H1 (cell line): ENCODE results near the gene ADORA1. TPM values are rescaled to one million over a fixed set of nuclear protein-coding genes. Genes with fewer than 3 reads are reported as not detected.

ENCODE experiments used
- CTCF ChIA-PET: fragments of 300-600 bp; sonication (Branson Sonifier 250); formaldehyde crosslinking; loops from one replicate; lab custom pipeline; 2021; ENCODE audit not compliant: partially characterized antibody; lab: Charles Lee
- POLR2A ChIA-PET: fragments of 300-600 bp; sonication (Branson Sonifier 250); formaldehyde crosslinking; loops from one replicate; lab custom pipeline; 2021; ENCODE audit warnings: inconsistent platforms; ENCODE audit not compliant: partially characterized antibody; lab: Charles Lee
- DNase-seq, 2 experiments: peaks; one replicate each; pipeline versions ENCODE4 v3.0.0 to v3.0.0-alpha.2; 2010 to 2022; ENCODE audit warnings: low spot score in 2 of 2, low read depth in 1 of 2, mixed read lengths in 1 of 2
- FAIRE-seq: peaks from 2 replicates; lab custom pipeline; 2011; peaks lifted over from hg19 to GRCh38; lab: Jason Lieb, UNC
- H2AFZ ChIP-seq: 2 replicates; pipeline ENCODE4 v1.8.1; 2012; ENCODE audit warnings: low read length, inconsistent platforms
- H2AK5ac ChIP-seq: 2 replicates; pipeline ENCODE4 v1.6.1; 2013; ENCODE audit warnings: low read depth, low read length
- H2BK120ac ChIP-seq: replicated peaks from 2 replicates; pipeline ENCODE3; 2013; ENCODE audit warnings: low read depth, low read length, inconsistent platforms
- H2BK12ac ChIP-seq: 2 replicates; pipeline ENCODE4 v1.6.1; 2013; ENCODE audit warnings: low read depth, low read length
- H2BK15ac ChIP-seq: 2 replicates; pipeline ENCODE4 v1.6.1; 2013; ENCODE audit warnings: low read length
- H2BK20ac ChIP-seq: 2 replicates; pipeline ENCODE4 v1.6.1; 2013; ENCODE audit warnings: low read length
- H2BK5ac ChIP-seq: 2 replicates; pipeline ENCODE4 v1.6.1; 2013; ENCODE audit warnings: low read depth, low read length
- H3K14ac ChIP-seq: 2 replicates; pipeline ENCODE4 v1.6.1; 2013; ENCODE audit warnings: inconsistent platforms; ENCODE audit not compliant: insufficient read length
- H3K18ac ChIP-seq: 2 replicates; pipeline ENCODE4 v1.6.1; 2013; ENCODE audit warnings: low read length; ENCODE audit errors: extremely low read depth
- H3K23ac ChIP-seq: 2 replicates; pipeline ENCODE4 v1.6.1; 2013; ENCODE audit warnings: inconsistent platforms; ENCODE audit not compliant: insufficient read length
- H3K23me2 ChIP-seq: 2 replicates; pipeline ENCODE4 v1.6.1; 2013; ENCODE audit warnings: low read depth, low read length
- H3K27ac ChIP-seq: 2 replicates; pipeline ENCODE4 v1.6.1; 2011; ENCODE audit warnings: low read depth, low read length, inconsistent platforms
- H3K27me3 ChIP-seq, 4 experiments: replicated peaks in 1 of 4; 1 replicate in 1 of 4; 2 replicates in 3 of 4; pipeline versions ENCODE4 v1.6.1 to v1.8.1; 2011 to 2013; ENCODE audit warnings: low read length in 3 of 4, mild to moderate bottlenecking in 3 of 4, inconsistent platforms in 2 of 4, mixed read lengths in 2 of 4, moderate library complexity in 1 of 4; ENCODE audit not compliant: control insufficient read depth in 3 of 4, insufficient read depth in 3 of 4; ENCODE audit errors: extremely low read depth in 1 of 4
- H3K36me3 ChIP-seq, 4 experiments: 2 replicates each; pipeline versions ENCODE4 v1.6.1 to v1.8.1; 2011 to 2013; ENCODE audit warnings: mild to moderate bottlenecking in 4 of 4, low read length in 3 of 4, moderate library complexity in 2 of 4, control low read depth in 1 of 4, inconsistent platforms in 1 of 4; ENCODE audit not compliant: insufficient read depth in 4 of 4, control insufficient read depth in 2 of 4
- H3K4ac ChIP-seq: replicated peaks from 2 replicates; pipeline ENCODE3; 2013; ENCODE audit warnings: low read length, low read depth, mixed read lengths, inconsistent platforms; ENCODE audit not compliant: insufficient read length
- H3K4me1 ChIP-seq, 4 experiments: replicated peaks in 1 of 4; 1 replicate in 1 of 4; 2 replicates in 3 of 4; pipeline versions ENCODE4 v1.6.1 to v1.8.1; 2011 to 2013; ENCODE audit warnings: low read length in 3 of 4, inconsistent platforms in 2 of 4, mixed read lengths in 1 of 4; ENCODE audit not compliant: insufficient read depth in 4 of 4, control insufficient read depth in 3 of 4
- H3K4me2 ChIP-seq, 2 experiments: 2 replicates each; pipeline versions ENCODE4 v1.6.1 to v1.8.1; 2011 to 2013; ENCODE audit warnings: low read depth in 2 of 2, low read length in 2 of 2, control low read depth in 1 of 2, inconsistent platforms in 1 of 2, mild to moderate bottlenecking in 1 of 2; ENCODE audit not compliant: insufficient read depth in 1 of 2
- H3K4me3 ChIP-seq, 4 experiments: fragments of 200-600, 300-600 bp in 1 of 4; sonication (generic), shearing (Covaris generic), sonication (Bioruptor Twin) in 1 of 4; 2 replicates each; pipeline versions ENCODE4 v1.5.1 to v1.8.1; 2011 to 2016; ENCODE audit warnings: low read length in 4 of 4, low read depth in 3 of 4, control low read depth in 2 of 4, inconsistent platforms in 2 of 4, mild to moderate bottlenecking in 2 of 4, mixed read lengths in 1 of 4, moderate library complexity in 1 of 4; ENCODE audit not compliant: insufficient read depth in 2 of 4; ENCODE audit errors: extremely low read depth in 1 of 4
- H3K56ac ChIP-seq: replicated peaks from 2 replicates; pipeline ENCODE3; 2013; ENCODE audit warnings: low read depth, mild to moderate bottlenecking, mixed read lengths, low read length, inconsistent platforms; ENCODE audit not compliant: insufficient read length
- H3K79me1 ChIP-seq: 2 replicates; pipeline ENCODE4 v1.6.1; 2013; ENCODE audit warnings: low read depth, low read length, control low read depth
- H3K79me2 ChIP-seq, 2 experiments: 2 replicates each; pipeline versions ENCODE4 v1.6.1 to v1.8.1; 2012 to 2013; ENCODE audit warnings: low read length in 2 of 2, mild to moderate bottlenecking in 2 of 2, inconsistent platforms in 1 of 2; ENCODE audit not compliant: insufficient read depth in 2 of 2, control insufficient read depth in 1 of 2
- H3K9ac ChIP-seq, 4 experiments: replicated peaks in 1 of 4; 1 replicate in 1 of 4; 2 replicates in 3 of 4; pipeline versions ENCODE4 v1.6.1 to v1.8.1; 2011 to 2013; ENCODE audit warnings: low read depth in 3 of 4, low read length in 3 of 4, control low read depth in 2 of 4, mild to moderate bottlenecking in 2 of 4, moderate library complexity in 2 of 4, inconsistent platforms in 1 of 4; ENCODE audit errors: extremely low read depth in 1 of 4
- H3K9me3 ChIP-seq, 2 experiments: 2 replicates each; pipeline versions ENCODE4 v1.6.1 to v1.8.1; 2012 to 2013; ENCODE audit warnings: mild to moderate bottlenecking in 2 of 2, moderate library complexity in 2 of 2, control low read depth in 1 of 2, inconsistent platforms in 1 of 2, low read depth in 1 of 2, low read length in 1 of 2, mixed read lengths in 1 of 2; ENCODE audit not compliant: insufficient read depth in 2 of 2
- H4K20me1 ChIP-seq, 2 experiments: replicated peaks in 1 of 2; 2 replicates each; pipeline versions ENCODE3 to v1.8.1; 2011 to 2013; ENCODE audit warnings: inconsistent platforms in 2 of 2, low read length in 2 of 2, mild to moderate bottlenecking in 1 of 2; ENCODE audit not compliant: insufficient read depth in 2 of 2, control insufficient read depth in 1 of 2
- H4K5ac ChIP-seq: 2 replicates; pipeline ENCODE4 v1.6.1; 2013; ENCODE audit warnings: low read length, low read depth, mixed read lengths, inconsistent platforms; ENCODE audit not compliant: insufficient read length
- H4K8ac ChIP-seq: 2 replicates; pipeline ENCODE4 v1.8.0; 2013; ENCODE audit warnings: mild to moderate bottlenecking, moderate library complexity, low read length, inconsistent platforms; ENCODE audit not compliant: insufficient read depth; ENCODE audit errors: extremely low read depth
- H4K91ac ChIP-seq: replicated peaks from 2 replicates; pipeline ENCODE3; 2013; ENCODE audit warnings: low read length, mixed read lengths, inconsistent platforms; ENCODE audit not compliant: insufficient read length
- BACH1 ChIP-seq: IDR thresholded peaks from 2 replicates; pipeline ENCODE4 v1.6.1; 2012; ENCODE audit warnings: low read length, improper control_type of control experiment
- MAX ChIP-seq: IDR thresholded peaks from 2 replicates; pipeline ENCODE4 v1.6.1; 2012; ENCODE audit warnings: inconsistent platforms
- RNF2 ChIP-seq: fragments of 200-900, 300-1000 bp; sonication (generic); IDR thresholded peaks from 2 replicates; pipeline ENCODE4 v1.7.1; 2016; ENCODE audit warnings: borderline replicate concordance, low read depth, mild to moderate bottlenecking, antibody characterized with exemption, low read length; ENCODE audit not compliant: poor library complexity, severe bottlenecking; ENCODE audit errors: missing control alignments
- SIRT6 ChIP-seq: IDR thresholded peaks from one replicate; pipeline ENCODE4 v1.7.1; 2012; ENCODE audit warnings: low read length, inconsistent platforms
- WGBS, 2 experiments: shearing (Covaris generic) in 1 of 2; methylation state at CpG; one replicate each; pipeline versions ENCODE4 v1.1.6 to v1.1.7; 2013 to 2015; ENCODE audit warnings: low lambda C conversion rate in 2 of 2, mixed read lengths in 2 of 2, inconsistent platforms in 1 of 2, low coverage in 1 of 2, missing lambda C conversion rate in 1 of 2; ENCODE audit not compliant: insufficient replicate concordance in 2 of 2, insufficient coverage in 1 of 2, insufficient read length in 1 of 2; ENCODE audit errors: extremely low coverage in 1 of 2, missing lambda C conversion rate in 1 of 2; 5-methylcytosine and 5-hydroxymethylcytosine counted together
- polyA plus RNA-seq, 7 experiments: library from polyadenylated mRNA; depleted of rRNA in 3 of 7; stranded (reverse) in 5 of 7; unstranded in 2 of 7; fragments of >200 nt in 5 of 7; fragments of 200-250 nt in 2 of 7; gene quantifications; 1 replicate in 5 of 7; 2 replicates in 1 of 7; 4 replicates in 1 of 7; pipeline versions ENCODE4 v1.2.1 to v1.2.3, GENCODE V29; 2011 to 2013; ENCODE audit warnings: missing spikeins in 2 of 7, mixed read lengths in 2 of 7
- total RNA-seq: library from RNA; stranded (reverse); fragmentation: NEBNext Ultra II Directional; extraction: Animal tissue kit (Norgen Biotek cat#: 25700); gene quantifications from 2 replicates; pipeline ENCODE4 v1.2.1, GENCODE V29; 2021

The ADORA1 gene
- total and polyA plus RNA-seq, 2 of the 8 experiments (the other 6 are each of a cell fraction or from before 2014, with no cell fraction given): 3.3 to 6.7 TPM

GRCh38 chr1:203151362-203152157, 24.0 kb downstream of the ADORA1 start:
- Histone ChIP-seq H3K9ac (no peak overlapping the region), H2BK120ac (no peak overlapping the region), H3K56ac (no peak overlapping the region), H3K27me3 (no peaks in the 10 kb centered on the region), H3K79me2 (no peaks in the 10 kb centered on the region), H3K36me3 (no peaks in the 10 kb centered on the region), H2BK5ac (no peak overlapping the region), H4K8ac (no peak overlapping the region), H2BK20ac (peak overlapping the region; percentile 25; the same call in 1 of the 2 replicates), H2AK5ac (peak overlapping the region; percentile 14; the same call in 1 of the 2 replicates), H3K23me2 (no peaks in the 10 kb centered on the region)
- CTCF ChIA-PET: interaction anchor here (0.8 to 49.1 kb wide), 12 partner anchors 8 to 103 kb away, joined by 3 to 1071 read pairs (median 6); partner anchors contain the start of genes ADORA1, MYBPH, MYOG and PPFIA4
- 83% methylated on average over 9 of the region's 9 CpGs; no CpG with 5 or more reads in 1 of the 2 experiments for WGBS, 2 experiments
- TF ChIP-seq MAX (no peak), BACH1 (0 out of 2 replicates have a peak, but pooled peaks have one; percentile 24), SIRT6 (no peak), RNF2 (no peak)
- TF ChIP-seq, all 59 proteins: peak for 1
- H3K4me1 ChIP-seq: peaks cover 13 to 50% (median 27%) of the 10 kb centered on the region in 4 experiments
- H4K5ac ChIP-seq: no peak overlapping the region
- H4K20me1 ChIP-seq: no peaks in the 10 kb centered on the region
- POLR2A ChIA-PET: no interaction called here
- H2BK15ac ChIP-seq: 0 out of 2 replicates have a peak overlapping the region, but pooled peaks have one; percentile 40
- H3K27ac ChIP-seq: no peak overlapping the region
- no peak overlapping the region for H3K18ac ChIP-seq
- no peak overlapping the region for H3K4ac ChIP-seq
- H3K9me3 ChIP-seq: no peaks in the 10 kb centered on the region
- no peak overlapping the region for H3K14ac ChIP-seq
- H2AFZ ChIP-seq: no peak overlapping the region
- H3K4me3 ChIP-seq: no peak overlapping the region
- no peaks in the 10 kb centered on the region for H3K79me1 ChIP-seq
- no peak for FAIRE-seq
- H3K4me2 ChIP-seq: no peak overlapping the region
- H4K91ac ChIP-seq: no peak overlapping the region
- H3K23ac ChIP-seq: no peak overlapping the region
- H2BK12ac ChIP-seq: peak overlapping the region; percentile 55; the same call in 1 of the 2 replicates
- no peak for DNase-seq
